ENCODE data around the gene ANKMY1.
A peak's percentile ranks its signal among the peaks of the same experiment; 100 is the strongest.

Gene ANKMY1

GRCh38 chr2:240560084-240560479, 2.3 kb upstream of the ANKMY1 start, which contains the start of gene DUSP28:
TSS of gene DUSP28 (plus strand) at chr2:240560357. CDS start at chr2:240560685, 328 bp downstream.
- Histone ChIP-seq H3K27ac (peak within 1 kb of the TSS; percentile 92), H3K36me3 (ENCODE audit: insufficient read depth) (no peaks in the 10 kb centered on the region), H3K4me2 (peak within 1 kb of the TSS; percentile 90), H2AFZ (ENCODE audit: low read depth) (peak within 1 kb of the TSS; percentile 47), H4K20me1 (ENCODE audit: insufficient read depth) (no peaks in the 10 kb centered on the region), H3K27me3 (ENCODE audit: insufficient read depth, low read depth) (no peaks in the 10 kb centered on the region), H3K4me1 (ENCODE audit: low read depth, poor library complexity, severe bottlenecking) (peaks cover 48% of the 10 kb centered on the region), H3K79me2 (ENCODE audit: insufficient read depth, low read depth) (peaks cover 42% of the 10 kb centered on the region), H3K4me3 (IDR thresholded peaks at IDR 0.05; ENCODE audit: insufficient read depth, low read depth, low read length) (peak within 1 kb of the TSS; percentile 31), H3K9ac (peak within 1 kb of the TSS; percentile 94)
- TF ChIP-seq CTCF (conservative IDR thresholded peaks at IDR 0.05; ENCODE audit: low read depth, low read length), result no peak

GRCh38 chr2:240559286-240559685, 1.5 kb upstream of the ANKMY1 start:
- Histone ChIP-seq H3K4me1 (ENCODE audit: low read depth, poor library complexity, severe bottlenecking) (peaks cover 40% of the 10 kb centered on the region), H3K27ac (peak overlapping the region; percentile 92), H3K4me2 (peak overlapping the region; percentile 90), H3K27me3 (ENCODE audit: insufficient read depth, low read depth) (no peaks in the 10 kb centered on the region), H3K9ac (peak overlapping the region; percentile 94; the same call in 1 of the 2 replicates), H3K4me3 (IDR thresholded peaks at IDR 0.05; ENCODE audit: insufficient read depth, low read depth, low read length) (peak overlapping the region; percentile 15), H3K79me2 (ENCODE audit: insufficient read depth, low read depth) (peaks cover 42% of the 10 kb centered on the region), H4K20me1 (ENCODE audit: insufficient read depth) (no peaks in the 10 kb centered on the region), H2AFZ (ENCODE audit: low read depth) (no peak overlapping the region), H3K36me3 (ENCODE audit: insufficient read depth) (no peaks in the 10 kb centered on the region)
- no peak for TF ChIP-seq CTCF (conservative IDR thresholded peaks at IDR 0.05; ENCODE audit: low read depth, low read length)

GRCh38 chr2:240558236-240558761, 511 bp upstream of the ANKMY1 start:
- no peak overlapping the region for H3K4me2 ChIP-seq
- no peak overlapping the region for H3K4me3 ChIP-seq (IDR thresholded peaks at IDR 0.05; ENCODE audit: insufficient read depth, low read depth, low read length)
- peaks cover 42% of the 10 kb centered on the region for H3K79me2 ChIP-seq (ENCODE audit: insufficient read depth, low read depth)
- no peaks in the 10 kb centered on the region for H3K36me3 ChIP-seq (ENCODE audit: insufficient read depth)
- no peak for TF ChIP-seq CTCF (conservative IDR thresholded peaks at IDR 0.05; ENCODE audit: low read depth, low read length)
- H4K20me1 ChIP-seq (ENCODE audit: insufficient read depth), result no peaks in the 10 kb centered on the region
- H3K4me1 ChIP-seq (ENCODE audit: low read depth, poor library complexity, severe bottlenecking), result peaks cover 30% of the 10 kb centered on the region
- no peak overlapping the region for H3K27ac ChIP-seq
- H3K27me3 ChIP-seq (ENCODE audit: insufficient read depth, low read depth), result no peaks in the 10 kb centered on the region
- no peak overlapping the region for H3K9ac ChIP-seq
- H2AFZ ChIP-seq (ENCODE audit: low read depth), result no peak overlapping the region

- Histone ChIP-seq H3K79me2 (ENCODE audit: insufficient read depth, low read depth) (peaks cover 38% of the 10 kb centered on the region), H3K36me3 (ENCODE audit: insufficient read depth) (no peaks in the 10 kb centered on the region), H3K4me3 (IDR thresholded peaks at IDR 0.05; ENCODE audit: insufficient read depth, low read depth, low read length) (no peak overlapping the region), H3K9ac (no peak overlapping the region), H3K4me2 (no peak overlapping the region), H4K20me1 (ENCODE audit: insufficient read depth) (no peaks in the 10 kb centered on the region), H2AFZ (ENCODE audit: low read depth) (no peak overlapping the region), H3K27me3 (ENCODE audit: insufficient read depth, low read depth) (no peaks in the 10 kb centered on the region), H3K4me1 (ENCODE audit: low read depth, poor library complexity, severe bottlenecking) (peaks cover 22% of the 10 kb centered on the region), H3K27ac (no peak overlapping the region)
- TF ChIP-seq CTCF (conservative IDR thresholded peaks at IDR 0.05; ENCODE audit: low read depth, low read length), result no peak; the same call in 1 of the 2 replicates
Measured at GRCh38 chr2:240557101-240557751, 562 bp downstream of the ANKMY1 start.
